Sciatic nerve (tissue), 2 donors: ENCODE data around the gene LYSMD1. TPM values are rescaled to one million over a fixed set of nuclear protein-coding genes. Genes with fewer than 3 reads are reported as not detected.

Experiments
- ATAC-seq: fragments of 200-7000 bp; cut with Tn5 transposase; one replicate; pipeline ENCODE4 v1.9.1; 2020; ENCODE audit warnings: mild to moderate bottlenecking, moderate library complexity
- DNase-seq: peaks from one replicate; pipeline ENCODE4 v3.0.0-alpha.2; 2020; ENCODE audit warnings: low spot score
- intact Hi-C: fragments of 100-400 bp; cut with DNase I; formaldehyde crosslinking; loops from one replicate; pipeline ENCODE4 v1.14.2; 2022
- total RNA-seq: library from RNA; stranded (reverse); fragmentation: NEBNext Ultra II Directional; extraction: Animal tissue kit (Norgen Biotek cat#: 25700); gene quantifications from one replicate; pipeline ENCODE4 v1.2.1, GENCODE V29; 2021
- donor health status: DM: no; HTN: no; CAD: no.
- donor health status: DM: no; HTN: no; CAD: no.

Gene LYSMD1
- total RNA-seq, 1 donor from 2014 or later, result 10.6 TPM

DNA sequence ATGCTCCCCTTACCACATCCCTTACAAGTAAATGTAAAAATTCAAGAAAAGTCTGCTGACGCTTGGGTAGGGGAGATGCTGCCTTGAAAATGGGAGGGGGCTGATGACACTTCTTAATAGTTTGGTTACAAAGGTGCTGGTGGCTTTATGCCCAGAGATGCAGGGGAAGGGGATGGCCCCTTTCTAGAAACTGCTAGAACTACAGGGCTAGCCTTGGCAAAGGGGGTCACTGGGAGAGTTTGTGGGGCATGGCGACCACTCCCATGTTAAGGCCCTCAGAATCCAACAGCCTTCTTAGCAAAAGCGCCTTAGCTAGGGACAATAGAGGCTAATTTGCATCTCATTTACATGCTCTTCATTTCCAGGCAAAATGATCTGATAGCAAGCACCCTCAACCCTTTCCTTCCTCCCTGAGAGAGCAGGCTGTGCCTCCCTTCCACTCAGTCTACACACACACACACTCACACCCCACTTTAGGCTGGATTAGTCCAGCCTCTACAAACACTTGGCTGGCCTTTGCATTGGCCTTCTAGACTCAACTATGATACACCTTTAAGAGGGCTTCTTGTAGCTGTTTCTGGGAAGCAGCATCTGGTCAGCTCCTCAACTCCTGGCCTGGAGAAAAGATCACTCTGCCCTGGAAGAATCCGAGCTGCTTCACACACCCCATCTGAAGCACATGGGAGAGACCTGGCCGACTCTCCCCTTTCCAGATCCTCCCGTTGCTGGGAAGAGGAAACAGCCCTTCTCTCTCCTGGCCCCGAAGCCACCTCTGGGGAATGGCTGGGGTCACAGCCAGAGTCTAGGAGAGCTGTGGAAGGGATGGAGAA is 21.0 kb downstream of the LYSMD1 start:
- intact Hi-C loops, result no loop called here
- DNase-seq (no peak), ATAC-seq (no peak)

DNA sequence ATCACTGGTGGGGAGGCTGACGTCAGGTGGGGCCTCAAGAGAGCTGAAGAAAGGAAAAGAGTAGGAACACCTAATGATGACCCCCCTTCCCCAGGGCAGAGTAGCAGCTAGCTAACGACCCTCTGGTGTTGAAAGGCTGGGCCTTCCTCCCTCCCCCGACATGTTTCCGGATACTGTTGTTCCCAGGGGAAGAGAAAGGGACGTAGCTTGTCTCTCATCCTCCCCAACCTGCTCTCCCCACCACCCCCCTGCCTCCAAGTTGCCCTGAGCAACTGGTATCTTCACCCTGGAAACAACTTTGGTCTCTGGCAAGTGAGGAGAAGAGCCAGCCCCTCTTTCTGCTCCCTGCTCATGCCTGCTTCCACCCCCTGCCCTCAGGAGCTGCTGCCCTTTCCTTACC is 21.7 kb downstream of the LYSMD1 start:
- intact Hi-C loops, result no loop called here
- ATAC-seq (no peak), DNase-seq (no peak)

DNA sequence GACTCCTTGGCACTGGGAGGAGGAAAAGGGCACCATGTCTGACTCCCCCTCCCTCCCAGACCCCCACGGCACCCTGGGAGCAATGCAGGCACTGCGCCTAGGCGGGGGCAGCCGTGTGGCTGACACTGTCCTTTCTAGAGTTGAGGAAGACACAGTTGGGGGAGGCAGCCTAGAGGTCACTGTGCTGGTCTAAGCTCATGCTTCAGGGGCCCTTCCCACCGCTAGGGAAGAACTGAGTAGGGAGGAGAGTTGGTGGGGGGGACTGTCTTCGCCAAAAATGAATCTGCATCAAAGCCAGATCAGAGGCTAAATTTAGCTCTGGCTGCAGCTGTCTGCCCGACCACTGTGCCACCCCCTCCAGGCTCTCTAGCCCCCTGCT is 22.7 kb downstream of the LYSMD1 start:
- intact Hi-C loops, result no loop called here
- ATAC-seq (no peak), DNase-seq (no peak)

DNA sequence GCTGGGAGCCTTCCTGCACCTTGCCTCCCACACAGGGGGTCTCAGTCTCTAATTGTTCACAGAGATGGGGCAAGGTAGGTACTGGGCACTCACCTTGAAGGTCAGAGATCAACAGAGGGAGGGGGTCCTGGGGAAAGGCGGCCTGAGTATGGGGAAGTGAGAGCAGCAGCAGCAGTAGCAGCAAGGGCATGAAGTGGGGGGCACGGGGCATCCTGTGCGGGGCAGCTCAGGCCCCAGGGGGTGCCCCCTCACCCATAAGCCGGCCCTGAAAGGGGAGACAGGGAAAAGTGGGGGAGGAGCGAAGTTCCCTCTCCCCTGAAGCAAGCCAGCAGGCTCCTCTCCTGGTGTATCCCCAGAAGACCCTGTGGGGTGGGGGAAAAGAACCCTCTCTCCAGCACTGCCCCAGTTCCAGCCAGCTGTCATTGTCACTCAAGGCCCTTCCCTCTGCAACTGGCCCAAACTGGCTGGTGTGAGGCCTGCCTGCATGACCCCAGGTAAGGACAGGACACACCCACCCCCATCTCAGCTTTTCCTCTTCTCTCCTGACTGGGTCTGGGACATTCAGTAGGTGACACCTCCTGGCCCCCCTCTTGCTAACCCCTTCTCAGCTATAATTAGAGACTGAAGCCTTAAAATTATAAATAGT is 23.2 kb downstream of the LYSMD1 start:
- ATAC-seq (no peak), DNase-seq (no peak)
- intact Hi-C loops, result no loop called here

DNA sequence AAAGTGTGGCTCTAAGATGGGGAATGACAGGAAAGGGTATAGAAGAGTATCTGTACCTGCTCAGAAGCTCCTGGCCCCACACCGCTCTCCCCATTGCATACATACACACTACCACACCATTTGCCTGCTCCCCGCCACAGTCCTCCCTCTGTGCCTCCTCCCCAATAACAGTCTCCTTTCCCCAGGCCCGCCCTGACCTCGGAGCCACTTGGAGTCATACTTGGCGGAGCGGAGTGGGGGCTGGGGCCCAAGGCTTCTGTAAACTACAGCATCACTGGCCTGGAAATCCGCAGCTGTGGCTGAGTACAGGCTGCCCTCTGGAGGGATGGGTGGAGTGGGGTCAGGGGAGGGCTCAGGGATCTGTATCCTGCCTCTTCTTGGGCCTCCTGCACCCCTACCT is 27.9 kb downstream of the LYSMD1 start:
- intact Hi-C loops, result no loop called here
- DNase-seq (no peak), ATAC-seq (no peak)

DNA sequence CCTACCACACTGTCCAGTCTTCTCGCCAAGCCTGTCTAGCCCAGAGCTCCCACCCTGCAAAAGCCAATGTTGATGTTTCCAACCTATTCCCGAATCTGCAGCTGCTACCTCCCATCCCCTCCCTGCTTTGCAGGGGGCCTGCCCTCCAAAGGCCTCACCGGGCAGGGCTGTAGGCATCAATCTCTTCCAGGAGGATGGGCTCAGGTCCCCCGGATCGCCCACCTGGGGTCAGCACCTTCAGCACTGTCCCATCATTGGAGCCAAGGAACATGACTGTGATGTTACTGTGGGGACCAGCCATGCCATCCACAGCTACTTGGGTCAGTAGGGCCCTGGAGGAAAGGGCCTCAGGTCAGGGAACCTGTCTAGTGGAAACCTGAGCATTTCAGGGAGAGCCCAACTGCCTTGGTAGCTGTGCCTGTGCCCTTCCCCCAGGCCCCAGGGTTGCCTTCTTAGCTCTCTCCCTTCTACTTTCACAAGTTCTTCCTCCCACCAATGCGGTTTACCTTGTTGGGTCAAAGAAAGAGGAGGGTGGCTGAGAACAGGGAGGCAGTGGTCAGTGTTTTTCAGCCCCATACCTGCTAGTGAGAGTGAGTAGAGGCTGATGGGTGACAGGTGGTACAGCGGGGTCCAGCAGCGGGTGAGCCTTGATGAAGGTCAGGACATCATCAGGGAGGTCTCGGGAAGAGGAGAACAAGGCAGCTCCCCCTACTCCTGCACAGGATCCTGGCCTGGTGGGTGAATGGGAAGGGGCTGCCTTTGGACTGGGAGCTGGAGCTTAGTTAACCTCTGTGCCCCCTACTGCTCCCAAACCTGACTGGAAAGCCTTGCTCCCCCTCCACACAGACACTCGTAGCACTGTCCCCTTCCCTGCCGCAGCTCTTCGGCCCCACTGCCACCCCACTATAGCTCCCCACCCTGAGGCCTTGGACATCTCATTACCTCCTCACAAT is 30.0 kb downstream of the LYSMD1 start:
- no peak for ATAC-seq
- DNase-seq, result peak; percentile 37
- intact Hi-C loops, result no loop called here

DNA sequence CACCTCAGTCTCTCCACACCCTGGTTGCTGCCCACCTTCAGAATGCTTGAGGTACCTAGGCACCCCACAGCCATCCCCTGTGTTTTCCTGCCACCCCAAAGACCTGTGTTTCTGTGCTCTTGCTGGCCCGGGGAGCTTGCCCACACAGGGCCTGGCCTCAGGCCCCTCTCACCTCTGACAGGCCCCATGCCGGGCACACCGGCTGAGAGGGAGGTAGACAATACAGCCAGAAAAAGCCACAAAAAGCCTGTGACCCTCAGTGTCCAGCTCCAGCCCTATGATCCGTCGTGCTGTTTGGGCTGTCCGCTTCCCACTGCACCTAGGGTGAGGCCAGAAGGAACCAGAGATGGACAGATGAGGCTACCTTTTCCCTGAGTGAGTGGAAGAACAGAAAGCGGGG is 30.7 kb downstream of the LYSMD1 start:
- no peak for DNase-seq
- intact Hi-C loops, result no loop called here
- ATAC-seq, result no peak

DNA sequence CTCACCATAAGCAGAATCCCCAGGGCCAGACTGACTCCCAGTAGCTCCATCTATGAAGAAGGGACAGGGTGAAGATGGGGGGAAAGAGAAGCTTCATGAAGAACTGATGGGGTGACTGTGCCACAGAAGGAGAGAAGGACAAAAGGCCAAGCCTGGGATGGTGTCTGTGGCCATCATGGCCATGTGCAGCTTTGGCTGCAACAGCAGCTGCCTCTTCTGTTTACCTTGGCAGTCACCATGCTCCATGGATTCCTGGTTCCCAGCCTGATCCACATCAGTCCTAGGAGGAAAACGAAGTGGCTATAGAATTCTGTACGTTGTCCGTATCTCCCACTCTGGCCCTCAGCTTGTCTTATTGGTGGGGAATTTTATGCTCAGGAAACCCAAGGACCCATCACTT is 31.3 kb downstream of the LYSMD1 start:
- intact Hi-C loops, result no loop called here
- ATAC-seq (no peak), DNase-seq (no peak)

DNA sequence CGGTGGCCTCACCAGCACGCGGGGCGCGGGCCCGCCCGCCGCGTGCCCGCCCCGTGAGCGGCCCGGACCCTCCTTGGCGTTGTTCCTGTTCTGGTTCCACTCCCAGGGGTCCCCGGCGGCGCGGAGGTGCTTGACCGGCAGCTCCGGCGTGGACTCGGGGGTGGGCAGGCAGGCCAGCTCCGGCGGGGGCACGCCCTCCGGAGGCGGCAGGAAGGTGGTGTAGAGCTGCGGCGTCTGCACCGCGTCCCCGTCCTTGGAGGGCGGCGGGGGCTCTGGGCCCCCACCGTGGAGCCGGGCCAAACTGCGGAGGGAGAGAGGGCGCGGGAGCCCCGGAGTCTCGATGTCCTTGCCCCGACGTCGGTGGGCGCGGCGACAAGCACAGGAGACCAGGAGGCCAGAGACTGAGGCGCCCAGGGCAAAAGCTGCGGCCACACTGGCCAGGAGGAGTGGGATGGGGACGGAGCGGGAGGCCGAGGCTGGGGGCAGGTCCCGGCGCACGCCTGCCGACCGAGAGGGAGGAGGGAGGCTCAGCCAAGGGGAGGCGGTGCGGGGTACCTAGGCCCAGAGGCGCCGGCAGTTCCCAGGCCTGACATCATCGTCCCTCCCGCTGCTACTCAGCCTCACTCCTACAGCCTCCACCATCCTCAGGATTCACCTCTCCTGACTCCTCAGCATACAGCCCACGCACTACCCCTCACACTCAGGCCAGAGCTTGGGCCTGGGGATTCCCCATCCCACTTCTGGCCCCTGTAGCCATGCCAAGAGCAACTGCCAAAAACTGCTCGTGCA is 32.5 kb downstream of the LYSMD1 start:
- ATAC-seq (no peak), DNase-seq (no peak)
- intact Hi-C loops, result no loop called here

DNA sequence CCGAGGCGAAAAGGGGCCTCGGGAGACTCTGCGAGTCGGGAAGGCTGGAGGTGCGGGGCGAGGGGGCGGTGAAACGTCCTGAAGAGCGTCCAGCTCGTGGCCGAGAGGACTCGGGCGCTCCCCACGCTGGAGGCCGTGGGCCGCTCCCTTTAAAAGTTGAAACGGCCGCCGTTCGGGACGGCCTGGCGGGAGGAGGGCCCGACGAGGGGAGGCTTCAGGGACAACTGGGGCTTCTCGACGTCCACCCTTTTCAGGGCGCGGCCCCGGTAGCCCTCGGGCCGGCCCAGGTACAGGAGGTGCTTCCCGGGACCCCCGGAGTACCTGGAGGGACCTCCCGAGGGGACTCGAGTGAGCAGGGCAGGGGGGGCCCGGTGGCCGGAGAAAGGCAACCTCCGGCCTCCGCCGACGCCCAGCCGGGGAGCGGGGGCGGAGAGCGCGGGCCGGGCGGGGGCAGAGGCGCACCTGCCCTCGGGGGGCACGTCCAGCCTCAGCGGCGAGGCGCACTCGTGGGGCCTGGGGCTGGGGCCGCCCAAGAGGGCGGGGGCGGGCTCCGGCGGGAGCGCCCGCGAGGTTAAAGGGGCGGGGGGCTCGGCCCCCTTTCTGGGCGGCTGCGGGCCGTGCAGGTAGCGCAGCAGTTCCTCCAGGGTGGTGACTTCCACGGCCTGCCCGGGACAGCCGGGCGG is 33.2 kb downstream of the LYSMD1 start:
- intact Hi-C loops, result no loop called here
- DNase-seq (no peak), ATAC-seq (peak; percentile 13)

DNA sequence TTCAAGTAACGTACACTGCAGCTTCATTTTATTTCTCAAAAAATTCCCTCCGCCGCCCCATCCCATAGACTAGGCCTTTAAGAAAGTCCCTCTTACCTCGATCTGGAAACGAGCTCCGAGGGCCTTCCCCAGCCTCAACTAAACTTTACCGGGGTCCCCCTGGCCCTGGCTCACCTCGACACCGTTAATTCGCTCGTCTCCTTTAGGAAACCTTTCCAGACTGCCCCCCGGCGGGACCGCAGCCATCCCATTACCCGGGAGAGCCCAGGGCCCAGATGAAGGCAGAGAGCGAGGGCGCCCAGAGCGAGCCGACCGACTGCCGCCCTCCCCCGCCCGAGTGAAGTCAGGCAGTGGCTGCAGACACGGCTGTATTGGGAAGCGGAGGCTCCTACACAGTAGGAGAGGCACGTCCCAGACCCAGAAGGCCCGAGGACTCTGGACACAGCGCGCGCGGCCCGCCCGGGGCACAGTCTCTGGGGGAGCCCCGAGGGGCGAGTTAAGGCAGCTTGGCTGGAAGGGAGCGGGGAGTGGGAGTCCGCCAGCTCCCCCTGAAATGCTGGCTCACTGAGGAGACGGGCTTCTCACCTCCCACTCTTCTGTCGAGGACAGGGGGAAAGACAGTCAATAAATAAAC is 33.9 kb downstream of the LYSMD1 start:
- ATAC-seq (peak; percentile 70), DNase-seq (peak; percentile 67)
- intact Hi-C loops, result no loop called here

DNA sequence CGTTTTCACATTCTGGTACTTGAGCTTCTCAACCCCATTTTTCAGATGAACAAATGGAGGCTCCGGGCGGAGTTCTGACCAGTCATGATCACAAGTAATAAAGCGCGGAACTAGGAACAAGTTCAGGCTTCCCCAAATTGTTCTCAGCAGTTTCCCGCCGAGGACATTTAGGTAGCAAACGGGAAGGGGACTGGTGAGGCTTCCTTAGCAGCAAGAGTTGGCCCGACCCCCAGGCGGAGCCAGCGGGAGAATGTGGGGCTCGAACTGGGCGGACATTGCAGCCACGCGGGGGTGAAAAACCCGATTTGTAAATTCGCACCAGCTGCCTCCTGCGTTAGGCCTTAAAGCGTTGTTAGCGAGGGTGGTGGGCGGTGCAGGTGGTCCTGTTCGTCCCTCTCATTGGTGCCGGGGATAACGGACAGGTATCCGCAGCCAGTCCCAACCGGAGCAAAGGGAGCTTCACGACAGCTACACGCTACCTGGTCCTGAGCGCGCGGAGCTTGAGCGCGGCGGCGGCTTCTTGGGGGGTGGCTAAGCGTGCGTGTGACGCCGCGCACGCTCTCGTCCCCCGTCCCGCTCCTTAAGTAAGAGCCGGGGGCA is 34.6 kb downstream of the LYSMD1 start:
- ATAC-seq (peak; percentile 97), DNase-seq (peak; percentile 90)
- intact Hi-C loops, result no loop called here

DNA sequence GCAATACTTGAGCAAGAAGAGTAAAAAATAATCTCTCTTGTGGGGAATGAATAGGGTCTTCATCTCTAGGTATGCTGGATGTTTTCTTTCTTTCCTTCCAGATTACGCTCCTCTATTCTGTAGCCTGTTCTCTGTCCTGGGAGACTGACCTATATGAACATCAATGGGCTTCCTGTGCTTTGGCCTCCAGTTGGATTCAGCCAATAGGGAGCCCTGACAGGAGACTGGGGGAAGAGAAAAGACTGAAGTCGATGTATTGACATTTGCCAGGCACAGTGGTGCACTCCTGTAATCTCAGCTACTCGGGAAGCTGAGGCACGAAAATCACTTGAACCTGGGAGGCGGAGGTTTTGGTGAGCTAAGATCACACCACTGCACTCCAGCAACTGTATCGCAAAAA is 36.9 kb downstream of the LYSMD1 start:
- no peak for ATAC-seq
- DNase-seq, result no peak

DNA sequence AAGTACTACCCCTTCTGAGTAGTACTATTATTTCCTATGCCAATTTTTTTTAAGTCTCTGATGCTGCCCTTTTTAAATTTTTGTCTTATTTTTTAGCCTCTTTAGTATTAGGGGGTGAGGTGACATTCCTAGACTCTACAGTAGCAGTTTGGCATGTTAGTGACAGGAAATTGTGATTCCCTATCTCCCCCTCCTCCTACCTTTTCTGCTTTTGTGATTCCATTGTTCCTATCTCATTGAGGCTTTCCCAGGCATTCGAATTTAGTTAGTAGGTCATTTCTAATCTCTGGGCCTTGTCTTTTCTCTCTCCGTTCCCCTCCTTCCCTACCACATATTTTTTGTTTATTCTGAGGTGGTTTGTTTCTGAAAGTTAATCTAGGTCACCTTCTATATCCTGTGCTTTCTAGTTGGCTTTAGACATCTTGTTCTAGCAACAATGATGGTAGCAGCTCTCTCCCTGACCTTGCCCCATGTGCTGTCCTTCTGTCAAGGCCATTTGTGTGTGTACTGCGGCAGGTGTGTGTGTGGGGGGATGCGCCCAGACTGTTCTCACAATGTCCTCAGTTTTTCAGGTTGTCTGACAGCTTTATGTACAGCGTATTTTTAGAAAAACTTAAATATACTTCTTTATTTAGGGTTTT is 40.8 kb downstream of the LYSMD1 start:
- intact Hi-C loops, result no loop called here
- no peak for ATAC-seq
- no peak for DNase-seq

More for the DNA sequence above, 36.9 kb downstream of the LYSMD1 start:
- intact Hi-C loops, result no loop called here

DNA sequence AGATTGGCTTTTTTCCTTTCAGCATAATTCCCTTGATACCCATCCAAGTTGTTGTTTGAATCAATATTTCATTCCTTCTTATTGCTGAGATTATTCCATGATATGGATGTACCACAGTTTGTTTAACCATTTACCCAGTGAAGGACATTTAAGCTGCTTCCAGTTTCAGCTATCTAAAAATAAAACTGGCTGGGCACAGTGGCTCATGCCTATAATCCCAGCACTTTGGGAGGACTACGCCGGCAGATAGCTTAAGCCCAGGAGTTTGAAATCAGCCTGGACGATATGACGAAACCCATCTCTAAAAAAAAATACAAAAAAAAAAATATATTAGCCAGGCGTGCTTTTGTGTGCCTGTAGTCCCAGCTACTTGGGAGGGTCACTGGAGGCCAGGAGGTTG is 51.8 kb downstream of the LYSMD1 start:
- ATAC-seq (no peak), DNase-seq (no peak)
- intact Hi-C loops, result no loop called here
